ENCODE measurements around the gene NCKAP5.

NCKAP5 gene

GRCh38 chr2:133315280-133315679 is 253.0 kb downstream of the NCKAP5 start:
- H3K27me3 Mint-ChIP-seq (ENCODE audit: low read depth): no peaks in the 10 kb centered on the region
- no peaks in the 10 kb centered on the region for H3K4me1 Mint-ChIP-seq (ENCODE audit: low read depth)
- no peak overlapping the region for H3K27ac Mint-ChIP-seq
- H3K4me3 Mint-ChIP-seq: no peak overlapping the region
- no peaks in the 10 kb centered on the region for H3K36me3 Mint-ChIP-seq (ENCODE audit: low read depth)
- no peaks in the 10 kb centered on the region for H3K9me3 Mint-ChIP-seq

GRCh38 chr2:133314795-133315194 is 253.5 kb downstream of the NCKAP5 start:
- no peak overlapping the region for H3K4me3 Mint-ChIP-seq
- H3K27ac Mint-ChIP-seq: no peak overlapping the region
- no peaks in the 10 kb centered on the region for H3K4me1 Mint-ChIP-seq (ENCODE audit: low read depth)
- no peaks in the 10 kb centered on the region for H3K9me3 Mint-ChIP-seq
- H3K36me3 Mint-ChIP-seq (ENCODE audit: low read depth): no peaks in the 10 kb centered on the region
- no peaks in the 10 kb centered on the region for H3K27me3 Mint-ChIP-seq (ENCODE audit: low read depth)

DNA sequence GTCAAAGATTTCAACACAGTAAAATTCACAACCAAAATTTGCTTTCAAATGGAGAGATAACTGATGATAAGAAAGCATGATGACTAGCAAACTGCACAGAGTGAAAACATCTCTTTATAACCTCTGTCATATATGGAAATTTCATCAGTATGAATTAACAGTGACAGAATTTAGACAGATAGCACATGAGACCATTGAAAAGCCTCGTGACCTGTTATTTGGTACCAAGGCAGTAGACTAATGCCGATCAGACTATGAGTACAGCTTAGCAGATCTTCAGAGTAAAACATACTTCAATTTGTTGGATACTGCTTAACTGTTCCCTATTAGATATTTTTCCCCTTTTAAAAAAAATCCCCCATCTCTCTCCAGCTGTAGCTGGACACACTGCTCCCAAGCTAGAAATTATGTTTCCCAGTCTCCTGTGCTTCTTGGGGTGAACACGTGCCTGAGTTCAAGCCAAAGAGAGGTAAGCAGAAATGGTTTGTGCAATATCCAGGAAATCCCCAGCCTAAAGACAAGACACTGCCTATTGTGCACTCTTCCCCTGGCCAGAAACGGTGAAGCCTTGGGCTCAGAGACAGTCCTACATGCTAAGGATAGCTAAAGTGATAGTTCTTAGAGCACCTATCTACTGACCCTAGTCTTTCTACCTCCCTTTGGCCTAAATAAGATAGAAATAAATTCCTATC is 256.1 kb downstream of the NCKAP5 start:
- no peaks in the 10 kb centered on the region for H3K4me1 Mint-ChIP-seq (ENCODE audit: low read depth)
- no peak overlapping the region for H3K27ac Mint-ChIP-seq
- no peaks in the 10 kb centered on the region for H3K9me3 Mint-ChIP-seq
- no peaks in the 10 kb centered on the region for H3K36me3 Mint-ChIP-seq (ENCODE audit: low read depth)
- H3K27me3 Mint-ChIP-seq (ENCODE audit: low read depth): no peaks in the 10 kb centered on the region
- no peak overlapping the region for H3K4me3 Mint-ChIP-seq

DNA sequence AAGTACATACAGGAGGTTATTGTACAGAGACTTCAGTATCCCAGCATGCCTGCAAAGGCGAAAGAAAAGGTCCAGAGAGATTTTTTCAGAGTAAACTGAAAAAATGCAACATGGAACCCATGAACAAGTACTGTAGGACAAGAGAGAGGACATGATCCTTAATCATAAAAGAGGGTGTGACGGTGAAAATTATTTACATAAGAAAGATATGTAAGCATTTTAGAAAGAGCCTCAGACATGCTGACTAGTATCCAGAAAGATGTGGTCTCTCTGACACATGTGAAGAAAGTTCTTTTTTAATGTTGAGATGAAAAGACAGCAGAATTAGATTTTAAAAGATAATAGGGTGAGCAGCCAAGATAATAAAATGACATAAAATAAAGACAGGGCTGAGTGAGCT is 262.0 kb downstream of the NCKAP5 start:
- Mint-ChIP-seq H3K27ac (no peak overlapping the region), H3K4me3 (no peak overlapping the region), H3K4me1 (ENCODE audit: low read depth) (no peaks in the 10 kb centered on the region), H3K27me3 (ENCODE audit: low read depth) (no peaks in the 10 kb centered on the region), H3K36me3 (ENCODE audit: low read depth) (no peaks in the 10 kb centered on the region), H3K9me3 (no peaks in the 10 kb centered on the region)

GRCh38 chr2:133304344-133304743 is 263.9 kb downstream of the NCKAP5 start:
- no peaks in the 10 kb centered on the region for H3K4me1 Mint-ChIP-seq (ENCODE audit: low read depth)
- H3K4me3 Mint-ChIP-seq: no peak overlapping the region
- H3K27me3 Mint-ChIP-seq (ENCODE audit: low read depth): no peaks in the 10 kb centered on the region
- no peaks in the 10 kb centered on the region for H3K9me3 Mint-ChIP-seq
- H3K27ac Mint-ChIP-seq: no peak overlapping the region
- H3K36me3 Mint-ChIP-seq (ENCODE audit: low read depth): no peaks in the 10 kb centered on the region

DNA sequence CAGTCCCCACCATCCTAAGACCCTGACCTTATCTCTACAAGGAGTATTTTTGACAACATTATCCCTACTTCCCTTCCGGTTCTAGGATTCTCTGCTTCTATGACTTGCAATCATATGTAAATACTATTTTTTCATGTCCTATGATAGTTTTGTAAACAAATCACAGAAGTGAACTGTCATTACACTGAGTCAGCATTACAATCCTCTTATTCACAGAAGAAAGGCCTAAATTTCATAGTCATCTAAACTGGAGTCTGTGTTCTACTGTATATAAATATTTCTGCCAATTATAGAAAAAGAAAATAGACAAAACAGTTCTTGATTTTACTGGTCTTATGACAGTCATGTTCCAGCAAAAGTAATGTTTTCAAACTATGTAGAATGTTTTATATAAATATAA is 265.1 kb downstream of the NCKAP5 start:
- H3K4me3 Mint-ChIP-seq: no peak overlapping the region
- H3K4me1 Mint-ChIP-seq (ENCODE audit: low read depth): no peaks in the 10 kb centered on the region
- no peak overlapping the region for H3K27ac Mint-ChIP-seq
- H3K36me3 Mint-ChIP-seq (ENCODE audit: low read depth): no peaks in the 10 kb centered on the region
- no peaks in the 10 kb centered on the region for H3K27me3 Mint-ChIP-seq (ENCODE audit: low read depth)
- H3K9me3 Mint-ChIP-seq: no peaks in the 10 kb centered on the region

GRCh38 chr2:133296401-133296800 is 271.9 kb downstream of the NCKAP5 start:
- H3K9me3 Mint-ChIP-seq: no peaks in the 10 kb centered on the region
- H3K4me3 Mint-ChIP-seq: no peak overlapping the region
- no peak overlapping the region for H3K27ac Mint-ChIP-seq
- no peaks in the 10 kb centered on the region for H3K4me1 Mint-ChIP-seq (ENCODE audit: low read depth)
- H3K27me3 Mint-ChIP-seq (ENCODE audit: low read depth): no peaks in the 10 kb centered on the region
- H3K36me3 Mint-ChIP-seq (ENCODE audit: low read depth): no peaks in the 10 kb centered on the region

GRCh38 chr2:133293544-133294353 is 274.5 kb downstream of the NCKAP5 start:
- H3K27ac Mint-ChIP-seq: no peak overlapping the region
- H3K36me3 Mint-ChIP-seq (ENCODE audit: low read depth): no peaks in the 10 kb centered on the region
- H3K9me3 Mint-ChIP-seq: no peaks in the 10 kb centered on the region
- H3K4me1 Mint-ChIP-seq (ENCODE audit: low read depth): no peaks in the 10 kb centered on the region
- H3K27me3 Mint-ChIP-seq (ENCODE audit: low read depth): no peaks in the 10 kb centered on the region
- no peak overlapping the region for H3K4me3 Mint-ChIP-seq

DNA sequence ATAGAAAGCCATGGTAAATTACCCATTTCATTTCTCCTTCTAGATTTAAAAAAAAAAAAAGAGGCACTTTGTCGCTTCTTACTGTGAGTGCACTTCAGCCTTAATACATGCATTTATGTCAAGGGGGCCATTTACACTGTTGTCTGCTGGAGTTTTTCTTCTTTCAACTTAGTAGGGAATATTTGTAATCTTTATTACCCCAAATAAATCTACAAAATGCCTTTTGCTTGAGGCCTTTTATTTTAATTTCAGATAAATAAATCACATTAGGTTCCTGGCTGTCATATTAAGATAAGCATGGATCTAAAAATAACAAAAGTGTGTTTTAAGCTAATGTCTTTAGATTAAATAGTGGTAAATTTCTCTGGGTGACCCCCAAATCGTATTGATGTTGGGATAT is 276.0 kb downstream of the NCKAP5 start:
- Mint-ChIP-seq H3K9me3 (no peaks in the 10 kb centered on the region), H3K36me3 (ENCODE audit: low read depth) (no peaks in the 10 kb centered on the region), H3K4me3 (no peak overlapping the region), H3K4me1 (ENCODE audit: low read depth) (no peaks in the 10 kb centered on the region), H3K27ac (no peak overlapping the region), H3K27me3 (ENCODE audit: low read depth) (no peaks in the 10 kb centered on the region)

DNA sequence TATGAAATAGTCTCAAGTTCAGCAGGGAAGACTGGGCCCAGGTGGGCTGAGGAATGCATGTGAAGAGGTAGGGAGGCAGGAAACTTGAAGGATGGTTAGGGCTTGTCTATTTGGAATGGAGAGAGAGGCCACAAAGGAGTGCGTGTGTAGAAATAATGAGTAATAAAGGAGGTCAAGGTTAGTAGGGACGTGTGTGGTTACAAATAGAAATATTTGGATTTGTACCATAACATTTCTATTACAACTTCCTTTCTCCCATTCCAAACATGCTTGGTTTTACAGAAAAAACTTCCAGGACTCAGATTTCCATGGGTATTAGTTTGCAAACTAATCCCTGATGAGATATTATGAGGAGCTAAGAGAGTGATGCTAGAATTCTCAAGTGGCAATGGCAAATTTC is 280.6 kb downstream of the NCKAP5 start:
- Mint-ChIP-seq H3K4me3 (no peak overlapping the region), H3K9me3 (peaks cover 3% of the 10 kb centered on the region), H3K27me3 (ENCODE audit: low read depth) (no peaks in the 10 kb centered on the region), H3K36me3 (ENCODE audit: low read depth) (no peaks in the 10 kb centered on the region), H3K27ac (no peak overlapping the region), H3K4me1 (ENCODE audit: low read depth) (no peaks in the 10 kb centered on the region)

- Mint-ChIP-seq H3K9me3 (peaks cover 3% of the 10 kb centered on the region), H3K27ac (no peak overlapping the region), H3K4me3 (no peak overlapping the region), H3K4me1 (ENCODE audit: low read depth) (no peaks in the 10 kb centered on the region), H3K36me3 (ENCODE audit: low read depth) (no peaks in the 10 kb centered on the region), H3K27me3 (ENCODE audit: low read depth) (no peaks in the 10 kb centered on the region)
Measured at GRCh38 chr2:133286326-133286922, 281.8 kb downstream of the NCKAP5 start.

DNA sequence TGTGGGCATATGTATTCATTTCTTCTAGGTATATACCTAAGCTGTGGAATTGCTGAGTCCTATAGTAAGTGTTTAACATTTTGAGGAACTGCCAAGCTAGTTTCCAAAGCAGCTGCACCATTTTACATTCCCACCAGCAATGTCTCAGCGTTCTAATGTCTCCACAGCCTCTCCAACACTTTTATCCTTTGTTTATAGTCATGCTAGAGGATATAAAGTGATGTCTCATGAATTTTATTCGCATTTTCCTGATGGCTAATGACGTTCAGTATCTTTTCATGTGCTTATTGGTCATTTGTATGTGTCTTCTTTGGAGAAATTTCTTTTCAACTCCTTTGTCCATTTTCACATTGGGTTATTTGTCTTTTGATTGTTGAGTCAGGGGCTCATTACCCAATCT is 295.2 kb downstream of the NCKAP5 start:
- H3K4me1 Mint-ChIP-seq (ENCODE audit: low read depth): no peaks in the 10 kb centered on the region
- no peak overlapping the region for H3K4me3 Mint-ChIP-seq
- H3K27ac Mint-ChIP-seq: no peak overlapping the region
- H3K36me3 Mint-ChIP-seq (ENCODE audit: low read depth): no peaks in the 10 kb centered on the region
- no peaks in the 10 kb centered on the region for H3K27me3 Mint-ChIP-seq (ENCODE audit: low read depth)
- H3K9me3 Mint-ChIP-seq: no peaks in the 10 kb centered on the region

- H3K27me3 Mint-ChIP-seq (ENCODE audit: low read depth): peaks cover 6% of the 10 kb centered on the region
- no peak overlapping the region for H3K27ac Mint-ChIP-seq
- H3K4me3 Mint-ChIP-seq: no peak overlapping the region
- H3K36me3 Mint-ChIP-seq (ENCODE audit: low read depth): no peaks in the 10 kb centered on the region
- H3K4me1 Mint-ChIP-seq (ENCODE audit: low read depth): no peaks in the 10 kb centered on the region
- H3K9me3 Mint-ChIP-seq: no peaks in the 10 kb centered on the region
Measured at GRCh38 chr2:133271105-133271504, 297.2 kb downstream of the NCKAP5 start.

GRCh38 chr2:133270550-133270949 is 297.7 kb downstream of the NCKAP5 start:
- Mint-ChIP-seq H3K4me1 (ENCODE audit: low read depth) (no peaks in the 10 kb centered on the region), H3K4me3 (no peak overlapping the region), H3K36me3 (ENCODE audit: low read depth) (no peaks in the 10 kb centered on the region), H3K27ac (no peak overlapping the region), H3K27me3 (ENCODE audit: low read depth) (peaks cover 6% of the 10 kb centered on the region), H3K9me3 (no peaks in the 10 kb centered on the region)
